ENCODE measurements around the gene EIF2S3.

DNA sequence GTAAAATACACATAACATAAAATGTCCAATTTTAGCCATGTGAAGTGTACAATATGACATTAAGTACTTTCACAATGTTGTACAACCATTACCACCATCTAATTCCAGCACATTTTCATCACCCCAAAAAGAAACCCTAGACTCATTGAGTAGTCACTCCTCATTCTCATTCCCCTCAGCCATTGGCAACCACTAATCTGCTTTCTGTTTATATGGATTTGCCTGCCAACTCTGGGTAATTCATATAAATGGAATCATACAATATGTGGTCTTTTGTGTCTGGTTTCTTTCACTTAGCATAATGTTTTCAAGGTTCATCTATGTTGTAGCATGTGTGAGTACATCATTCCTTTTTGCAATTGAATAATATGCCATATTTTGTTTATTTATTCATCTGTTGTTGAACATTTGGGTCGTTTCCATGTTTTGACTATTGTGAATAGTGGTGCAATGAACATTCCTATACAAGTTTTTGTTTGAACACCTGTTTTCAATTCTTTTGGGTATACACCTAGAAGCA lies 43.0 kb downstream of the EIF2S3 start:
- no peak for TF ChIP-seq POLR2A (IDR thresholded peaks at IDR 0.05)
- TF ChIP-seq POLR2AphosphoS5 (IDR thresholded peaks at IDR 0.05), result no peak
- TF ChIP-seq, protein P1, sequence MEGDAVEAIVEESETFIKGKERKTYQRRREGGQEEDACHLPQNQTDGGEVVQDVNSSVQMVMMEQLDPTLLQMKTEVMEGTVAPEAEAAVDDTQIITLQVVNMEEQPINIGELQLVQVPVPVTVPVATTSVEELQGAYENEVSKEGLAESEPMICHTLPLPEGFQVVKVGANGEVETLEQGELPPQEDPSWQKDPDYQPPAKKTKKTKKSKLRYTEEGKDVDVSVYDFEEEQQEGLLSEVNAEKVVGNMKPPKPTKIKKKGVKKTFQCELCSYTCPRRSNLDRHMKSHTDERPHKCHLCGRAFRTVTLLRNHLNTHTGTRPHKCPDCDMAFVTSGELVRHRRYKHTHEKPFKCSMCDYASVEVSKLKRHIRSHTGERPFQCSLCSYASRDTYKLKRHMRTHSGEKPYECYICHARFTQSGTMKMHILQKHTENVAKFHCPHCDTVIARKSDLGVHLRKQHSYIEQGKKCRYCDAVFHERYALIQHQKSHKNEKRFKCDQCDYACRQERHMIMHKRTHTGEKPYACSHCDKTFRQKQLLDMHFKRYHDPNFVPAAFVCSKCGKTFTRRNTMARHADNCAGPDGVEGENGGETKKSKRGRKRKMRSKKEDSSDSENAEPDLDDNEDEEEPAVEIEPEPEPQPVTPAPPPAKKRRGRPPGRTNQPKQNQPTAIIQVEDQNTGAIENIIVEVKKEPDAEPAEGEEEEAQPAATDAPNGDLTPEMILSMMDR (IDR thresholded peaks at IDR 0.05), result no peak

Measured in breast epithelium (tissue), 3 donors.